GM12878 (cell line): ENCODE measurements around the gene KCNN3. TPM values are rescaled to one million over a fixed set of nuclear protein-coding genes. Genes with fewer than 3 reads are reported as not detected.

Experiments
- NKRF ChIP-seq: fragments of 450-650 bp; conservative IDR thresholded peaks from 2 replicates; pipeline ENCODE4 v1.6.1; 2017; ENCODE audit warnings: mild to moderate bottlenecking, moderate library complexity
- PRDM15 ChIP-seq: fragments of 450-650 bp; formaldehyde crosslinking; IDR thresholded peaks from 2 replicates; pipeline ENCODE4 v1.4.0; 2020; ENCODE audit warnings: mild to moderate bottlenecking, moderate library complexity
- RFX5 ChIP-seq: IDR thresholded peaks from 2 replicates; pipeline ENCODE4 v1.6.1; 2011; ENCODE audit warnings: low read depth, low read length, improper control_type of control experiment
- ZBTB40 ChIP-seq: fragments of 450-650 bp; IDR thresholded peaks from 2 replicates; pipeline ENCODE4 v1.6.1; 2016; ENCODE audit warnings: mild to moderate bottlenecking, moderate library complexity, borderline replicate concordance
- polyA plus RNA-seq, 11 experiments: library from polyadenylated mRNA; depleted of rRNA in 4 of 11; unstranded in 6 of 11; stranded (reverse) in 5 of 11; fragments of >200 nt; fragmentation: Nextera tagmentation in 4 of 11; fragmentation: Illumina TruSeq in 1 of 11; extraction: Ambion mirVana in 4 of 11; extraction: Trizol in 1 of 11; gene quantifications; 1 replicate in 1 of 11; 2 replicates in 10 of 11; pipeline versions ENCODE4 v1.2.1 to v1.2.3, GENCODE V29; 2011 to 2016; ENCODE audit warnings: inconsistent platforms in 2 of 11, missing spikeins in 2 of 11, low read depth in 1 of 11
- total RNA-seq, 4 experiments: library from RNA; depleted of rRNA in 3 of 4; stranded (reverse); fragments of >200 nt in 3 of 4; fragmentation: Illumina TruSeq in 1 of 4; extraction: Trizol in 1 of 4; gene quantifications; 2 replicates each; pipeline versions ENCODE4 v1.2.1 to v1.2.3, GENCODE V29; 2013 to 2021

KCNN3 gene
- total and polyA plus RNA-seq, 10 of the 15 experiments (the other 5 are each of a cell fraction or from before 2014, with no cell fraction given), result 3.5 to 26.4 (median 14.9) TPM

- TF ChIP-seq NKRF (no peak), RFX5 (no peak), PRDM15 (no peak), ZBTB40 (no peak)
Measured at GRCh38 chr1:154816369-154816768, 53.7 kb downstream of the KCNN3 start (continued).
